GM21717 (cell line): ENCODE data around the gene SHQ1.
"Not testable (repeated sequence)": the region's sequence is repeated elsewhere in the genome, so short reads cannot be mapped to it uniquely, and the experiment has no call there.

Experiments used
- ATAC-seq: cut with Tn5 transposase; IDR thresholded peaks from one replicate; pipeline ENCODE4 v1.9.1; 2021; ENCODE audit warnings: mild to moderate bottlenecking, moderate library complexity; ENCODE audit not compliant: unreplicated experiment

Gene SHQ1

GRCh38 chr3:72754582-72754981, 93.7 kb downstream of the SHQ1 start:
- ATAC-seq = no peak

- no peak for ATAC-seq
These were observed 94.8 kb downstream of the SHQ1 start for GRCh38 chr3:72753495-72753894.

GRCh38 chr3:72750405-72750965, 97.8 kb downstream of the SHQ1 start:
- ATAC-seq = no peak

- ATAC-seq = no peak
These were observed 99.6 kb downstream of the SHQ1 start for GRCh38 chr3:72748659-72749058.

GRCh38 chr3:72746430-72747411, 101.5 kb downstream of the SHQ1 start:
- no peak for ATAC-seq

GRCh38 chr3:72745146-72745999, 102.9 kb downstream of the SHQ1 start:
- no peak for ATAC-seq

- no peak for ATAC-seq
These were observed 103.9 kb downstream of the SHQ1 start for GRCh38 chr3:72744330-72744729.

GRCh38 chr3:72739531-72740466, 108.4 kb downstream of the SHQ1 start:
- no peak for ATAC-seq

- no peak for ATAC-seq
These were observed 109.3 kb downstream of the SHQ1 start for GRCh38 chr3:72738752-72739530.

- ATAC-seq = not testable (repeated sequence)
These were observed 113.2 kb downstream of the SHQ1 start for GRCh38 chr3:72735072-72735471.

- ATAC-seq = no peak
These were observed 114.6 kb downstream of the SHQ1 start for GRCh38 chr3:72733676-72734075.

GRCh38 chr3:72732666-72733345, 115.4 kb downstream of the SHQ1 start:
- not testable (repeated sequence) for ATAC-seq

- no peak for ATAC-seq
These were observed 119.2 kb downstream of the SHQ1 start for GRCh38 chr3:72728958-72729467.

- ATAC-seq = no peak
These were observed 119.8 kb downstream of the SHQ1 start for GRCh38 chr3:72728329-72728889.

GRCh38 chr3:72727726-72728125, 120.5 kb downstream of the SHQ1 start:
- ATAC-seq = no peak

- no peak for ATAC-seq
These were observed 121.1 kb downstream of the SHQ1 start for GRCh38 chr3:72727172-72727571.

- no peak for ATAC-seq
These were observed 123.0 kb downstream of the SHQ1 start for GRCh38 chr3:72725229-72725628.

GRCh38 chr3:72724070-72724469, 124.2 kb downstream of the SHQ1 start:
- no peak for ATAC-seq
